ENCODE measurements around the gene PODXL.

DNA sequence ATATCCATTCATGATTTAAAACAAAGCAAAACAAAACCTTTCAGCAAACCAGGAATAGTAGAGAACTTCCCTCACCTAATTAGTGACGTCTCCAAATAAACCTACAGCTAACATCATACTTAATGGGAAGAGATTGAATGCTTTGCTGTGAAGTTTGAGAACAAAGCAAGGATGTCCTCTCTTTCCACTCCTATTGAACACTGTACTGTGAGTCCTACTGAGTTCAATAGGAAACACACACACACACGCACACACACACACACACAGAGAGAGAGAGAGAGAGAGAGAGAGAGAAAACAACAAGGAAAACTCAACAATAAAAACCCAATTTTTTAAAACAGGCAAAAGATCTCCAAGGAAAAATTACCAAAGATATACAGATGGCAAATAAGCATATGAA lies 32.3 kb downstream of the PODXL start:
- TF ChIP-seq, protein P1, sequence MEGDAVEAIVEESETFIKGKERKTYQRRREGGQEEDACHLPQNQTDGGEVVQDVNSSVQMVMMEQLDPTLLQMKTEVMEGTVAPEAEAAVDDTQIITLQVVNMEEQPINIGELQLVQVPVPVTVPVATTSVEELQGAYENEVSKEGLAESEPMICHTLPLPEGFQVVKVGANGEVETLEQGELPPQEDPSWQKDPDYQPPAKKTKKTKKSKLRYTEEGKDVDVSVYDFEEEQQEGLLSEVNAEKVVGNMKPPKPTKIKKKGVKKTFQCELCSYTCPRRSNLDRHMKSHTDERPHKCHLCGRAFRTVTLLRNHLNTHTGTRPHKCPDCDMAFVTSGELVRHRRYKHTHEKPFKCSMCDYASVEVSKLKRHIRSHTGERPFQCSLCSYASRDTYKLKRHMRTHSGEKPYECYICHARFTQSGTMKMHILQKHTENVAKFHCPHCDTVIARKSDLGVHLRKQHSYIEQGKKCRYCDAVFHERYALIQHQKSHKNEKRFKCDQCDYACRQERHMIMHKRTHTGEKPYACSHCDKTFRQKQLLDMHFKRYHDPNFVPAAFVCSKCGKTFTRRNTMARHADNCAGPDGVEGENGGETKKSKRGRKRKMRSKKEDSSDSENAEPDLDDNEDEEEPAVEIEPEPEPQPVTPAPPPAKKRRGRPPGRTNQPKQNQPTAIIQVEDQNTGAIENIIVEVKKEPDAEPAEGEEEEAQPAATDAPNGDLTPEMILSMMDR (IDR thresholded peaks at IDR 0.05; ENCODE audit: insufficient read depth, low read length, poor library complexity, severe bottlenecking), result no peak
- no peak for TF ChIP-seq EZH2phosphoT487 (conservative IDR thresholded peaks at IDR 0.05; ENCODE audit: low read length)

All from SU-DHL-6 (cell line).